Endothelial cell of umbilical vein (primary cell): ENCODE results near the gene GABRA4. TPM values are rescaled to one million over a fixed set of nuclear protein-coding genes. Genes with fewer than 3 reads are reported as not detected.

Experiments
- BruUV-seq: library from RNA; stranded (reverse); fragments of 400-500 nt; replicated peaks from 2 replicates; lab custom pipeline; 2021; lab: Mats Ljungman, UMichigan
- CTCF ChIA-PET: fragments of 300-600, 350-600 bp; sonication (Branson Sonifier 250); formaldehyde crosslinking; loops from one replicate; lab custom pipeline; 2021; ENCODE audit warnings: antibody characterized with exemption, inconsistent platforms; lab: Charles Lee
- POLR2A ChIA-PET: fragments of 300-600, 350-600 bp; sonication (Branson Sonifier 250); formaldehyde crosslinking; loops from one replicate; lab custom pipeline; 2021; ENCODE audit warnings: antibody characterized with exemption, inconsistent platforms; lab: Charles Lee
- DNase-seq: peaks from one replicate; pipeline ENCODE4 v3.0.0-alpha.2; 2011; ENCODE audit warnings: low read depth, low spot score
- FAIRE-seq: peaks from 2 replicates; lab custom pipeline; 2011; peaks lifted over from hg19 to GRCh38; lab: Jason Lieb, UNC
- H2AFZ ChIP-seq: 2 replicates; pipeline ENCODE4 v1.6.0; 2012; ENCODE audit warnings: low read depth, low read length, control low read depth, inconsistent platforms
- H3K27ac ChIP-seq: 2 replicates; pipeline ENCODE4 v1.5.1; 2011; ENCODE audit warnings: low read depth, mild to moderate bottlenecking, control low read depth, low read length, moderate library complexity; ENCODE audit not compliant: insufficient read depth
- H3K27me3 ChIP-seq, 2 experiments: 2 replicates each; pipeline versions ENCODE4 v1.6.0 to v1.6.1; 2011; ENCODE audit warnings: low read length in 2 of 2, mixed read lengths in 1 of 2; ENCODE audit not compliant: control insufficient read depth in 2 of 2, insufficient read depth in 2 of 2
- H3K36me3 ChIP-seq, 2 experiments: 2 replicates in 1 of 2; 3 replicates in 1 of 2; pipeline ENCODE4 v1.5.1; 2011; ENCODE audit warnings: low read length in 2 of 2, mild to moderate bottlenecking in 1 of 2, moderate library complexity in 1 of 2; ENCODE audit not compliant: control insufficient read depth in 2 of 2, insufficient read depth in 2 of 2; ENCODE audit errors: extremely low read depth in 1 of 2
- H3K4me1 ChIP-seq: 3 replicates; pipeline ENCODE4 v1.5.1; 2011; ENCODE audit warnings: mild to moderate bottlenecking, low read length; ENCODE audit not compliant: control insufficient read depth, insufficient read depth; ENCODE audit errors: extremely low read depth
- H3K4me2 ChIP-seq: 2 replicates; pipeline ENCODE4 v1.6.1; 2011; ENCODE audit warnings: low read length, control low read depth, mixed read lengths; ENCODE audit not compliant: insufficient read depth
- H3K4me3 ChIP-seq, 3 experiments: fragments of 200-600 bp in 1 of 3; sonication (generic), shearing (Covaris generic) in 1 of 3; replicated peaks in 1 of 3; 2 replicates each; pipeline ENCODE4 v1.5.1; 2011 to 2016; ENCODE audit warnings: control low read depth in 3 of 3, low read length in 3 of 3, mild to moderate bottlenecking in 2 of 3, inconsistent platforms in 1 of 3, low read depth in 1 of 3, moderate library complexity in 1 of 3; ENCODE audit not compliant: insufficient read depth in 1 of 3
- H3K79me2 ChIP-seq: 2 replicates; pipeline ENCODE4 v1.6.0; 2012; ENCODE audit warnings: low read length, inconsistent platforms; ENCODE audit not compliant: control insufficient read depth, insufficient read depth
- H3K9ac ChIP-seq: replicated peaks from 2 replicates; pipeline ENCODE3; 2011; ENCODE audit warnings: low read length, control low read depth; ENCODE audit not compliant: insufficient read depth; ENCODE audit errors: extremely low read depth
- H3K9me1 ChIP-seq: replicated peaks from 3 replicates; pipeline ENCODE4 v1.6.0; 2011; ENCODE audit warnings: mild to moderate bottlenecking, low read length; ENCODE audit not compliant: control insufficient read depth, insufficient read depth; ENCODE audit errors: extremely low read depth
- H3K9me3 ChIP-seq: replicated peaks from 2 replicates; pipeline ENCODE4 v1.5.1; 2012; ENCODE audit warnings: low read length, inconsistent platforms; ENCODE audit not compliant: control insufficient read depth, insufficient read depth
- H4K20me1 ChIP-seq: replicated peaks from 2 replicates; pipeline ENCODE3; 2011; ENCODE audit warnings: mild to moderate bottlenecking, low read length; ENCODE audit not compliant: control insufficient read depth, insufficient read depth; ENCODE audit errors: extremely low read depth
- EZH2 ChIP-seq: IDR thresholded peaks from 2 replicates; pipeline ENCODE4 v1.6.1; 2012; ENCODE audit warnings: borderline replicate concordance, low read depth, mild to moderate bottlenecking, moderate library complexity, low read length, inconsistent platforms; ENCODE audit not compliant: severe bottlenecking
- FOS ChIP-seq: IDR thresholded peaks from 2 replicates; pipeline ENCODE4 v1.6.1; 2011; ENCODE audit warnings: mild to moderate bottlenecking, low read length, moderate library complexity, borderline replicate concordance; ENCODE audit not compliant: insufficient read depth
- GATA2 ChIP-seq: IDR thresholded peaks from 2 replicates; pipeline ENCODE4 v1.7.0; 2011; ENCODE audit warnings: low read depth, mild to moderate bottlenecking, moderate library complexity, mixed read lengths, low read length; ENCODE audit not compliant: insufficient read length, insufficient read depth
- JUN ChIP-seq: IDR thresholded peaks from 2 replicates; pipeline ENCODE4 v1.6.1; 2011; ENCODE audit warnings: borderline replicate concordance, low read depth; ENCODE audit not compliant: insufficient read length, insufficient read depth
- MYC ChIP-seq: IDR thresholded peaks from one replicate; pipeline ENCODE4 v1.6.1; 2011; ENCODE audit warnings: mild to moderate bottlenecking, low read depth, low read length
- POLR2A ChIP-seq: IDR thresholded peaks from 2 replicates; pipeline ENCODE4 v1.6.1; 2012; ENCODE audit warnings: low read depth, mild to moderate bottlenecking, control low read depth, low read length
- POLR2AphosphoS5 ChIP-seq: IDR thresholded peaks from 2 replicates; pipeline ENCODE4 v1.6.1; 2012; ENCODE audit warnings: low read depth, mild to moderate bottlenecking, control low read depth, low read length, moderate library complexity; ENCODE audit not compliant: insufficient read depth
- dilution Hi-C: fragments of 300-500 bp; cut with MboI; formaldehyde crosslinking; loops from one replicate; pipeline ENCODE4 v1.15.0; 2019; ENCODE audit warnings: low sequenced_read_pairs; ENCODE audit not compliant: extremely low pct_ligation_motif_present
- intact Hi-C: fragments of 100-400 bp; cut with micrococcal nuclease; formaldehyde crosslinking; loops from one replicate; pipeline ENCODE4 v1.10.0; 2022
- polyA plus RNA-seq, 4 experiments: library from polyadenylated mRNA; depleted of rRNA in 3 of 4; stranded (reverse) in 3 of 4; unstranded in 1 of 4; fragments of >200 nt; gene quantifications; 2 replicates each; pipeline versions ENCODE4 v1.2.1 to v1.2.3, GENCODE V29; 2011 to 2012; ENCODE audit warnings: missing spikeins in 1 of 4
- total RNA-seq: library from RNA; stranded (reverse); gene quantifications from 2 replicates; pipeline ENCODE4 v1.2.3, GENCODE V29; 2021
- TF ChIP-seq, protein P1 (sequence below): IDR thresholded peaks from 2 replicates; pipeline ENCODE4 v1.6.1; 2011; ENCODE audit not compliant: insufficient read depth, insufficient read length
- TF ChIP-seq, protein P2 (sequence below), 2 donors: IDR thresholded peaks; 1 replicate in 1 of 2; 2 replicates in 1 of 2; pipeline ENCODE4 v1.5.1; 2011; ENCODE audit warnings: low read length in 2 of 2, mild to moderate bottlenecking in 2 of 2, moderate library complexity in 2 of 2, control low read depth in 1 of 2, inconsistent platforms in 1 of 2, low read depth in 1 of 2; ENCODE audit not compliant: insufficient read depth in 1 of 2; ENCODE audit errors: extremely low read depth in 1 of 2

The GABRA4 gene
- total and polyA plus RNA-seq, 2 donors (not counting 3 experiments of a cell fraction or from before 2014, with no cell fraction given): not detected

DNA sequence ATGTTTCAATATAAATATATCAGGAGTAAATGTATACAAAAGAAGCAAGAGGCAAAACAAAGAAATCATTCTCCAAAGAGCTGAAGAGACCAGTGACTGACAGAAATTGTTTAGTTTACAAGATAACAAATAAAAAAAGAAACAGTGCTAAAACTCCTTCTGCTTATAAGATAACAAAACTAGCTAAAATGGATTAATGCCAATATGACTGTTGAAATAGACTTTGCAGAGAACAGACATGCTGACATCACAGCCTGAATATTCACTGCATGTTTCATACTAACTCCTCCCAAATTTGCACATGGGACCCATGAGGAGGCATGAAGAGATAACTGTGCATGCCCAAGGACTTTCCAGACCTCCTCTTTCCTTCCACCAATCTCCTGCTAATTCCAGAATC is 6.2 kb upstream of the GABRA4 start:
- Histone ChIP-seq H3K27ac (no peak overlapping the region), H2AFZ (no peak overlapping the region), H3K9me3 (no peaks in the 10 kb centered on the region), H3K4me2 (no peak overlapping the region), H3K4me1 (no peaks in the 10 kb centered on the region), H3K9me1 (no peaks in the 10 kb centered on the region), H3K27me3 (peaks cover 5 to 12% of the 10 kb centered on the region in 2 experiments), H4K20me1 (no peaks in the 10 kb centered on the region), H3K36me3 (no peaks in the 10 kb centered on the region), H3K4me3 (no peak overlapping the region), H3K79me2 (no peaks in the 10 kb centered on the region), H3K9ac (no peak overlapping the region)
- intact Hi-C loops (no loop called here), dilution Hi-C loops (no loop called here)
- POLR2A ChIA-PET: no interaction called here
- DNase-seq (no peak), FAIRE-seq (no peak)
- CTCF ChIA-PET: interaction anchor here (1.1 to 2.0 kb wide), 4 partner anchors 8 to 123 kb away, joined by 3 to 4 read pairs (median 4); no protein-coding TSS in a partner anchor
- no peak for TF ChIP-seq GATA2
- no peak for TF ChIP-seq POLR2AphosphoS5
- no peak for TF ChIP-seq JUN
- TF ChIP-seq, protein P1, sequence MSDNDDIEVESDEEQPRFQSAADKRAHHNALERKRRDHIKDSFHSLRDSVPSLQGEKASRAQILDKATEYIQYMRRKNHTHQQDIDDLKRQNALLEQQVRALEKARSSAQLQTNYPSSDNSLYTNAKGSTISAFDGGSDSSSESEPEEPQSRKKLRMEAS: no peak
- no peak for TF ChIP-seq EZH2
- TF ChIP-seq POLR2A: no peak
- TF ChIP-seq MYC: no peak
- TF ChIP-seq FOS: no peak
- TF ChIP-seq, protein P2, sequence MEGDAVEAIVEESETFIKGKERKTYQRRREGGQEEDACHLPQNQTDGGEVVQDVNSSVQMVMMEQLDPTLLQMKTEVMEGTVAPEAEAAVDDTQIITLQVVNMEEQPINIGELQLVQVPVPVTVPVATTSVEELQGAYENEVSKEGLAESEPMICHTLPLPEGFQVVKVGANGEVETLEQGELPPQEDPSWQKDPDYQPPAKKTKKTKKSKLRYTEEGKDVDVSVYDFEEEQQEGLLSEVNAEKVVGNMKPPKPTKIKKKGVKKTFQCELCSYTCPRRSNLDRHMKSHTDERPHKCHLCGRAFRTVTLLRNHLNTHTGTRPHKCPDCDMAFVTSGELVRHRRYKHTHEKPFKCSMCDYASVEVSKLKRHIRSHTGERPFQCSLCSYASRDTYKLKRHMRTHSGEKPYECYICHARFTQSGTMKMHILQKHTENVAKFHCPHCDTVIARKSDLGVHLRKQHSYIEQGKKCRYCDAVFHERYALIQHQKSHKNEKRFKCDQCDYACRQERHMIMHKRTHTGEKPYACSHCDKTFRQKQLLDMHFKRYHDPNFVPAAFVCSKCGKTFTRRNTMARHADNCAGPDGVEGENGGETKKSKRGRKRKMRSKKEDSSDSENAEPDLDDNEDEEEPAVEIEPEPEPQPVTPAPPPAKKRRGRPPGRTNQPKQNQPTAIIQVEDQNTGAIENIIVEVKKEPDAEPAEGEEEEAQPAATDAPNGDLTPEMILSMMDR (IDR thresholded peaks at IDR 0.05; ENCODE audit: extremely low read depth in 1 of 2, insufficient read depth in 1 of 2, low read depth in 1 of 2, low read length in 2 of 2): no peak
- BruUV-seq: no TSS peak
